Peyer's patch (tissue), 4 donors: ENCODE data around the gene RAVER2.

Experiments
- CTCF ChIP-seq, 6 experiments: fragments of 450-650 bp in 4 of 6; fragments of 200-600 bp in 2 of 6; sonication (generic) in 1 of 6; IDR thresholded peaks; one replicate each; pipeline ENCODE4 v1.5.1; 2017 to 2019; ENCODE audit warnings: antibody characterized with exemption in 6 of 6, mild to moderate bottlenecking in 3 of 6, moderate library complexity in 1 of 6
- POLR2A ChIP-seq, 2 donors: fragments of 450-650 bp; IDR thresholded peaks; one replicate each; pipeline ENCODE4 v1.5.1; 2017; ENCODE audit warnings: antibody characterized with exemption in 2 of 2, mild to moderate bottlenecking in 2 of 2, moderate library complexity in 2 of 2

GRCh38 chr1:64701071-64701470 is 43.8 kb upstream of the RAVER2 start:
- TF ChIP-seq CTCF (IDR thresholded peaks at IDR 0.05) (no peak), POLR2A (IDR thresholded peaks at IDR 0.05) (no peak)
